K562 (cell line): ENCODE results near the gene NABP2. TPM values are rescaled to one million over a fixed set of nuclear protein-coding genes. Genes with fewer than 3 reads are reported as not detected.

Source experiments
- CHD7 ChIP-seq: fragments of 200-600 bp; sonication (generic); IDR thresholded peaks from one replicate; pipeline ENCODE4 v1.6.1; 2012; ENCODE audit warnings: mild to moderate bottlenecking, low read depth, low read length, inconsistent platforms
- CREM ChIP-seq: IDR thresholded peaks from 2 replicates; pipeline ENCODE4 v1.6.1; 2014; ENCODE audit warnings: antibody characterized with exemption, low read depth
- EHMT2 ChIP-seq: fragments of 450-650 bp; IDR thresholded peaks from 2 replicates; pipeline ENCODE4 v1.6.1; 2018; ENCODE audit warnings: antibody characterized with exemption
- IFI16 ChIP-seq: fragments of 250-450 bp; sonication (Bioruptor Pico); IDR thresholded peaks from 2 replicates; pipeline ENCODE4 v2.1.2; 2022; ENCODE audit warnings: mild to moderate bottlenecking, inconsistent platforms
- SNAPC5 ChIP-seq: fragments of 250-450 bp; sonication (Bioruptor Pico); IDR thresholded peaks from 2 replicates; pipeline ENCODE4 v1.8.0; 2021; ENCODE audit warnings: moderate library complexity, mild to moderate bottlenecking, inconsistent platforms
- TSC22D4 ChIP-seq: fragments of 450-650 bp; IDR thresholded peaks from 2 replicates; pipeline ENCODE4 v1.6.1; 2016; ENCODE audit warnings: missing genetic modification characterization, missing biosample characterization, control low read depth
- ZNF407 ChIP-seq: fragments of 450-650 bp; IDR thresholded peaks from 2 replicates; pipeline ENCODE4 v1.6.1; 2016; ENCODE audit warnings: low read depth
- polyA plus RNA-seq, 8 experiments: library from polyadenylated mRNA; depleted of rRNA in 4 of 8; stranded (reverse) in 5 of 8; unstranded in 3 of 8; fragments of >200 nt; fragmentation: Nextera tagmentation in 2 of 8; fragmentation: Illumina TruSeq in 1 of 8; extraction: Ambion mirVana in 2 of 8; extraction: Trizol in 1 of 8; gene quantifications; 2 replicates each; pipeline versions ENCODE4 v1.2.1 to v1.2.3, GENCODE V29; 2011 to 2014; ENCODE audit warnings: inconsistent platforms in 1 of 8, missing spikeins in 1 of 8
- total RNA-seq, 7 experiments: library from RNA; depleted of rRNA in 6 of 7; stranded (reverse); fragments of >200 nt in 6 of 7; fragmentation: Illumina TruSeq in 2 of 7; extraction: Trizol in 2 of 7; gene quantifications; 2 replicates each; pipeline versions ENCODE4 v1.2.1 to v1.2.3, GENCODE V29; 2011 to 2021; ENCODE audit warnings: low replicate concordance in 1 of 7

The NABP2 gene
- total and polyA plus RNA-seq, 9 of the 15 experiments (the other 6 are each of a cell fraction or from before 2014, with no cell fraction given), result 11.3 to 60.6 (median 43.5) TPM

- TF ChIP-seq ZNF407, result no peak
- TF ChIP-seq EHMT2, result no peak
- no peak for TF ChIP-seq CHD7
- TF ChIP-seq CREM, result no peak
- no peak for TF ChIP-seq SNAPC5
- no peak for TF ChIP-seq IFI16 (CRISPR knock-in tag)
- no peak for TF ChIP-seq TSC22D4 (tag)
Observed at GRCh38 chr12:56178347-56178746, 45.8 kb upstream of the NABP2 start (continued).
